Spleen (tissue), 7 donors: ENCODE measurements around the gene STXBP5.

Experiments
- CTCF ChIP-seq, 11 experiments: fragments of 200-600 bp in 7 of 11; fragments of 450-650 bp in 4 of 11; sonication (generic) in 4 of 11; IDR thresholded peaks in 8 of 11; conservative IDR thresholded peaks in 3 of 11; 1 replicate in 7 of 11; 2 replicates in 4 of 11; pipeline versions ENCODE4 v1.4.0 to v1.8.0; 2016 to 2021; ENCODE audit warnings: antibody characterized with exemption in 11 of 11, inconsistent platforms in 4 of 11, mild to moderate bottlenecking in 1 of 11
- POLR2A ChIP-seq, 3 donors: fragments of 450-650 bp; IDR thresholded peaks; one replicate each; pipeline ENCODE4 v1.5.1; 2017; ENCODE audit warnings: antibody characterized with exemption in 3 of 3, mild to moderate bottlenecking in 1 of 3
- POLR2AphosphoS5 ChIP-seq, 3 donors: sonication (generic); formaldehyde crosslinking; IDR thresholded peaks; one replicate each; pipeline ENCODE4 v1.5.1; 2017; ENCODE audit warnings: antibody characterized with exemption in 3 of 3
- donor health status: DM: no; HTN: no; CAD: no; lungs with moderate emphysema.
- donor health status: DM: no; HTN: no; CAD: no.
- donor health status: DM: no; HTN: no; CAD: no.

- TF ChIP-seq CTCF (IDR thresholded peaks at IDR 0.05 in 8 of 11, conservative IDR thresholded peaks at IDR 0.05 in 3 of 11) (no peak), POLR2A (IDR thresholded peaks at IDR 0.05) (no peak), POLR2AphosphoS5 (IDR thresholded peaks at IDR 0.05) (no peak)
These were observed 217.7 kb downstream of the STXBP5 start for GRCh38 chr6:147421903-147422302.
